A673 (cell line): ENCODE data around the gene ZNF428. TPM values are rescaled to one million over a fixed set of nuclear protein-coding genes. Genes with fewer than 3 reads are reported as not detected.

Experiments used
- BruUV-seq: library from RNA; stranded (reverse); fragments of 400-500 nt; replicated peaks from 2 replicates; lab custom pipeline; 2021; lab: Mats Ljungman, UMichigan
- CTCF ChIA-PET: fragments of 300-600 bp; sonication (Branson Sonifier 250); formaldehyde crosslinking; loops from one replicate; lab custom pipeline; 2022; ENCODE audit warnings: antibody characterized with exemption; lab: Charles Lee
- POLR2A ChIA-PET: fragments of 300-600 bp; sonication (Branson Sonifier 250); formaldehyde crosslinking; loops from one replicate; lab custom pipeline; 2022; ENCODE audit warnings: antibody characterized with exemption; ENCODE audit not compliant: low non-redundant PET; lab: Charles Lee
- DNase-seq: peaks from one replicate; pipeline ENCODE4 v3.0.0-alpha.2; 2015; ENCODE audit warnings: low spot score
- H3K27ac ChIP-seq: fragments of 200-600 bp; sonication (generic); 2 replicates; pipeline ENCODE4 v1.5.1; 2016; ENCODE audit warnings: mixed run types, low read depth, mild to moderate bottlenecking, mixed read lengths, antibody characterized with exemption, low read length; ENCODE audit not compliant: poor library complexity, severe bottlenecking
- H3K27me3 ChIP-seq: fragments of 200-600 bp; sonication (generic); replicated peaks from 2 replicates; pipeline ENCODE4 v1.6.1; 2017; ENCODE audit warnings: mixed run types, low read depth, mild to moderate bottlenecking, mixed read lengths, antibody characterized with exemption, low read length; ENCODE audit not compliant: insufficient read depth, poor library complexity
- H3K36me3 ChIP-seq: fragments of 200-600 bp; sonication (generic); 2 replicates; pipeline ENCODE4 v1.6.1; 2016; ENCODE audit warnings: mixed run types, mild to moderate bottlenecking, mixed read lengths, antibody characterized with exemption, low read length; ENCODE audit not compliant: insufficient read depth, poor library complexity, severe bottlenecking
- H3K4me1 ChIP-seq: fragments of 200-600 bp; sonication (generic); 2 replicates; pipeline ENCODE4 v1.6.1; 2017; ENCODE audit warnings: mixed run types, mild to moderate bottlenecking, mixed read lengths, antibody characterized with exemption, low read length; ENCODE audit not compliant: insufficient read depth, poor library complexity, severe bottlenecking
- H3K4me3 ChIP-seq: fragments of 200-600 bp; sonication (generic); 2 replicates; pipeline ENCODE4 v1.5.1; 2016; ENCODE audit warnings: low read depth, mixed run types, mild to moderate bottlenecking, mixed read lengths, low read length; ENCODE audit not compliant: poor library complexity, severe bottlenecking
- H3K9me3 ChIP-seq: fragments of 200-600 bp; sonication (generic); 2 replicates; pipeline ENCODE4 v1.6.1; 2016; ENCODE audit warnings: mixed run types, low read depth, mild to moderate bottlenecking, mixed read lengths, antibody characterized with exemption, low read length; ENCODE audit not compliant: poor library complexity, severe bottlenecking
- EZH2 ChIP-seq: fragments of 200-600 bp; sonication (generic); IDR thresholded peaks from 2 replicates; pipeline ENCODE4 v1.6.1; 2017; ENCODE audit warnings: borderline replicate concordance, low read depth, mild to moderate bottlenecking, mixed read lengths, antibody characterized with exemption, low read length; ENCODE audit not compliant: poor library complexity, severe bottlenecking
- intact Hi-C: fragments of 100-400 bp; cut with micrococcal nuclease; formaldehyde crosslinking; loops from one replicate; pipeline ENCODE4 v1.10.0; 2022; ENCODE audit not compliant: unreplicated experiment
- total RNA-seq: library from RNA; stranded (reverse); gene quantifications from 2 replicates; pipeline ENCODE4 v1.2.3, GENCODE V29; 2021
- TF ChIP-seq, protein P1 (sequence below): fragments of 300-800, 200-600 bp; sonication (generic); conservative IDR thresholded peaks from 2 replicates; pipeline ENCODE4 v1.5.1; 2017; ENCODE audit warnings: low read depth, mild to moderate bottlenecking, antibody characterized with exemption, low read length, moderate library complexity, mixed read lengths

The ZNF428 gene
- total RNA-seq, 1 experiment from 2014 or later, result 65.7 TPM

DNA sequence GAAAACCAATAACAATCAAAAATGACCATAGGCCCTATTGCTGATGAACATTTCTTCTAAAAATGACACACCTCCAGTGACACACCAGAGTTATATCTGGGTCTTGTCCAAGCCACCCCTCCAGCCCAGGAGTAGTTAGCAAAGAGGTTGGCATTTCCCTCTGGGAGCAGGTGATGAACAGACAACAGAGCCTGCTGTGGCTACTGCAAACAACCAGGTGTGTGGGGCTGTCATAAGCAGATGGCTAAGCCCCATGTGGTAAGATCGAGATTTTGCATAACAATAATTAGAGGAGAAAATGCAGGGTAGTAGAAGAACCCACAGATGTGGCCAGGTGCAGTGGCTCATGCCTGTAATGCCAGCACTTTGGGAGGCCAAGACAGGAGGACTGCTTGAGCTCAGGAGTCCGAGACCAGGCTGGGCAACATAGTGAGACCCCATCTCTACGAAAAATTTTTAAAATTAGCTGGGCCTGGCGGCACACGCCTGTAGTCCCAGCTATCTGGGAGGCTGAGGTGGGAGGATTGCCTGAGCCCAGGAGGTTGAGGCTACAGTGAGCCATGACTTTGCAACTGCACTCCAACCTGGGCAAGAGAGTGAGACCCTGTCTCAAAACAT is 49.1 kb downstream of the ZNF428 start:
- Histone ChIP-seq H3K4me3 (no peak overlapping the region), H3K27me3 (no peaks in the 10 kb centered on the region), H3K27ac (no peak overlapping the region), H3K9me3 (no peaks in the 10 kb centered on the region), H3K4me1 (peaks cover 12% of the 10 kb centered on the region), H3K36me3 (peaks cover 4% of the 10 kb centered on the region)
- TF ChIP-seq, protein P1, sequence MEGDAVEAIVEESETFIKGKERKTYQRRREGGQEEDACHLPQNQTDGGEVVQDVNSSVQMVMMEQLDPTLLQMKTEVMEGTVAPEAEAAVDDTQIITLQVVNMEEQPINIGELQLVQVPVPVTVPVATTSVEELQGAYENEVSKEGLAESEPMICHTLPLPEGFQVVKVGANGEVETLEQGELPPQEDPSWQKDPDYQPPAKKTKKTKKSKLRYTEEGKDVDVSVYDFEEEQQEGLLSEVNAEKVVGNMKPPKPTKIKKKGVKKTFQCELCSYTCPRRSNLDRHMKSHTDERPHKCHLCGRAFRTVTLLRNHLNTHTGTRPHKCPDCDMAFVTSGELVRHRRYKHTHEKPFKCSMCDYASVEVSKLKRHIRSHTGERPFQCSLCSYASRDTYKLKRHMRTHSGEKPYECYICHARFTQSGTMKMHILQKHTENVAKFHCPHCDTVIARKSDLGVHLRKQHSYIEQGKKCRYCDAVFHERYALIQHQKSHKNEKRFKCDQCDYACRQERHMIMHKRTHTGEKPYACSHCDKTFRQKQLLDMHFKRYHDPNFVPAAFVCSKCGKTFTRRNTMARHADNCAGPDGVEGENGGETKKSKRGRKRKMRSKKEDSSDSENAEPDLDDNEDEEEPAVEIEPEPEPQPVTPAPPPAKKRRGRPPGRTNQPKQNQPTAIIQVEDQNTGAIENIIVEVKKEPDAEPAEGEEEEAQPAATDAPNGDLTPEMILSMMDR, result no peak
- TF ChIP-seq EZH2, result no peak
- CTCF ChIA-PET, result no interaction called here
- BruUV-seq, result no TSS peak
- intact Hi-C loops, result no loop called here
- DNase-seq, result no peak
- POLR2A ChIA-PET, result no interaction called here

DNA sequence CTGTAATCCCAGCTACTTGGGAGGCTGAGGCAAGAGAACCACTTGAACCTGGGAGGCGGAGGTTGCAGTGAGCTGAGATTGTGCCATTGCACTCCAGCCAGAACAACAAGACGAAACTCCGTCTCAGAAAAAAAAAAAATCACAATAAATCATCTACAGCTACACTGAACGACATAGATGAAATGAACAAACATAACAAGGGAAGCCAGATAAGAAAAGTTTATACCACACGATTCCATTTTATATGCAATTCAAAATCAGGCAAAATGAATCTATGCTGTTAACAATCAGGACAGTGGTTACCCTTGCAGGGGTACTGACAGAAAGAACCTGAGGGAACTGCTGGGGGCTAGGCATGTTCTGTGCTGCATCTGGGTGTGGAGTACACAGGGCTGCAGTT is 49.8 kb downstream of the ZNF428 start:
- BruUV-seq, result no TSS peak
- Histone ChIP-seq H3K9me3 (no peaks in the 10 kb centered on the region), H3K27me3 (no peaks in the 10 kb centered on the region), H3K4me1 (peaks cover 18% of the 10 kb centered on the region), H3K4me3 (no peak overlapping the region), H3K27ac (no peak overlapping the region), H3K36me3 (peaks cover 4% of the 10 kb centered on the region)
- POLR2A ChIA-PET, result no interaction called here
- intact Hi-C loops, result no loop called here
- DNase-seq, result no peak
- no peak for TF ChIP-seq EZH2
- TF ChIP-seq, protein P1, result no peak
- CTCF ChIA-PET, result interaction anchor here (0.7 kb wide), 1 partner anchor 13 kb away, joined by 3 read pairs; no protein-coding TSS in a partner anchor

DNA sequence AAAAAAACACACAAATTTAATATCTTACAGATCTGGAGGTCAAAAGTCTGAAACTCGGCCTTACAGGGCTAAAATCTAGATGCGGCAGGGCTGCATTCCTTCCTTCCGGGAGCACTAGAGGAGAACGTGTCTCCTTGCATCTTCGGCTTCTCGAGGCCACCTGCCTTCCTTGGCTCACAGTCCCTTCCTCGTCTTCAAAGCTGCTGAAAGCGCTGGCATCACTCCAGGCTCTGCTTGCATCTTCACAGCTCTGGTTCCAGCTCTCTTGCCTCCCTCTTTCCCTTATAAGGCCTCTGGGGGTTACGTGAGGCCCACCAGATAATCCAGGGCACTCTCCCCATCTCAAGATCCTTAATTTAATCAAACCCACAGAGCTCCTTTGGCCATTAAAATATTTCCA is 54.6 kb downstream of the ZNF428 start:
- Histone ChIP-seq H3K4me1 (peaks cover 40% of the 10 kb centered on the region), H3K27ac (peak overlapping the region; percentile 86), H3K27me3 (no peaks in the 10 kb centered on the region), H3K4me3 (no peak overlapping the region), H3K9me3 (no peaks in the 10 kb centered on the region), H3K36me3 (peaks cover 16% of the 10 kb centered on the region)
- peak; percentile 63 for DNase-seq
- no TSS peak for BruUV-seq
- CTCF ChIA-PET, result interaction anchor here (0.9 to 1.2 kb wide), 2 partner anchors 9 to 30 kb away, joined by 3 to 9 read pairs; no protein-coding TSS in a partner anchor
- TF ChIP-seq, protein P1, result no peak
- TF ChIP-seq EZH2, result no peak
- intact Hi-C loops, result no loop called here
- POLR2A ChIA-PET, result no interaction called here
